HFFc6 (cell line): ENCODE measurements around the gene BAIAP2L1. TPM values are rescaled to one million over a fixed set of nuclear protein-coding genes. Genes with fewer than 3 reads are reported as not detected.

Experiments used
- DNase-seq: peaks from one replicate; pipeline ENCODE4 v3.0.0-alpha.2; 2018
- H3K27ac Mint-ChIP-seq: 2 replicates; pipeline ENCODE4 v1.8.0; 2020; ENCODE audit warnings: mild to moderate bottlenecking, mixed read lengths
- H3K27me3 Mint-ChIP-seq: 2 replicates; pipeline ENCODE4 v1.8.0; 2021; ENCODE audit warnings: mild to moderate bottlenecking, moderate library complexity, mixed read lengths; ENCODE audit not compliant: insufficient read depth
- H3K36me3 Mint-ChIP-seq: 2 replicates; pipeline ENCODE4 v1.8.0; 2021; ENCODE audit warnings: low read depth, mixed read lengths
- H3K4me1 Mint-ChIP-seq: 2 replicates; pipeline ENCODE4 v1.8.0; 2020; ENCODE audit warnings: low read depth, mixed read lengths
- H3K4me3 Mint-ChIP-seq: 2 replicates; pipeline ENCODE4 v1.8.0; 2020; ENCODE audit warnings: mild to moderate bottlenecking, moderate library complexity, mixed read lengths
- H3K9me3 Mint-ChIP-seq: 2 replicates; pipeline ENCODE4 v1.8.0; 2020; ENCODE audit warnings: mild to moderate bottlenecking, mixed read lengths
- total RNA-seq, 6 experiments: library from RNA; stranded (reverse); fragmentation: NEBNext Ultra II Directional; extraction: Animal tissue kit (Norgen Biotek cat#: 25700); gene quantifications; 2 replicates in 1 of 6; 3 replicates in 5 of 6; pipeline ENCODE4 v1.2.3, GENCODE V29; 2021
- TF ChIP-seq, protein P1 (sequence below): fragments of 200-600 bp; sonication (generic); IDR thresholded peaks from 2 replicates; pipeline ENCODE4 v1.5.0; 2021; ENCODE audit warnings: antibody characterized with exemption, mild to moderate bottlenecking

The BAIAP2L1 gene
- total RNA-seq, 6 experiments from 2014 or later, result 12.9 to 17.5 (median 14.2) TPM

DNA sequence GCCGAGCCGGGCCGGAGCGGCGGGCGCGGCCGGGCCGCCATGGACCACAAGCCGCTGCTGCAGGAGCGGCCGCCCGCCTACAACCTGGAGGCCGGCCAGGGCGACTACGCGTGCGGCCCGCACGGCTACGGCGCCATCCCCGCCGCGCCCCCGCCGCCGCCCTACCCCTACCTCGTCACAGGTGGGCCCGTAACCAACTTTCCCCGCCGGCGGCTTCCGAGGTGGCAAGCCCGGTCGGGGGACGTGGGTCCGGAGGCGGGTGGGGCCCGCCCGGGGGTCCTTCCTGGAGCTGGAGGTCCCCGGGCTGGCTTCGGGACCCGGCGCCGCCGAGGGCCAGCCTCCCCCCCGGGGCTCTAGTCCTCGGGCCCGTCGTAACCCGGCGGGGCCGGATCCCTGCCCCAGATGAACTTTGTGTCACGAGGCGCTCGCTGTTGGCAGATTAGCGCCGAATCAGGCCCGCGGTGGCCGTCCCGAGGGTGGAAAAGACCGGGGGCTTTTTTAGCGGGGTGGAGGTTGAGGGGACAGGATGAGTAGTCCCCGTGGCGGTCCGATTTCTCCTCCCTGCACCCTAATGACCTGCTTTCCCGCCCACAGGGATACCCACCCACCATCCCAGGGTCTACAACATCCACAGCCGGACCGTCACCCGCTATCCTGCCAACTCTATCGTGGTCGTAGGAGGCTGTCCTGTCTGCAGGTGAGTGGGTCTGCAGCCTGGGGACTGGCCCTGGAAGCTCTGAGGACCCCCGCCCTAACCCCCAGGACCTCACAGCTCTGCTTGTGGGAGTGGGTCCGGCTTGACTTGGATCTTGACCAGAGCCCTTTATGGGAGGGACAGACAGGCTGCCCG is 118.9 kb downstream of the BAIAP2L1 start:
- Mint-ChIP-seq H3K4me1 (peaks cover 56% of the 10 kb centered on the region), H3K4me3 (peak overlapping the region; percentile 96), H3K9me3 (no peaks in the 10 kb centered on the region), H3K27me3 (peaks cover 16% of the 10 kb centered on the region), H3K27ac (peak overlapping the region; percentile 99), H3K36me3 (peaks cover 30% of the 10 kb centered on the region)
- no peak for DNase-seq
- TF ChIP-seq, protein P1, sequence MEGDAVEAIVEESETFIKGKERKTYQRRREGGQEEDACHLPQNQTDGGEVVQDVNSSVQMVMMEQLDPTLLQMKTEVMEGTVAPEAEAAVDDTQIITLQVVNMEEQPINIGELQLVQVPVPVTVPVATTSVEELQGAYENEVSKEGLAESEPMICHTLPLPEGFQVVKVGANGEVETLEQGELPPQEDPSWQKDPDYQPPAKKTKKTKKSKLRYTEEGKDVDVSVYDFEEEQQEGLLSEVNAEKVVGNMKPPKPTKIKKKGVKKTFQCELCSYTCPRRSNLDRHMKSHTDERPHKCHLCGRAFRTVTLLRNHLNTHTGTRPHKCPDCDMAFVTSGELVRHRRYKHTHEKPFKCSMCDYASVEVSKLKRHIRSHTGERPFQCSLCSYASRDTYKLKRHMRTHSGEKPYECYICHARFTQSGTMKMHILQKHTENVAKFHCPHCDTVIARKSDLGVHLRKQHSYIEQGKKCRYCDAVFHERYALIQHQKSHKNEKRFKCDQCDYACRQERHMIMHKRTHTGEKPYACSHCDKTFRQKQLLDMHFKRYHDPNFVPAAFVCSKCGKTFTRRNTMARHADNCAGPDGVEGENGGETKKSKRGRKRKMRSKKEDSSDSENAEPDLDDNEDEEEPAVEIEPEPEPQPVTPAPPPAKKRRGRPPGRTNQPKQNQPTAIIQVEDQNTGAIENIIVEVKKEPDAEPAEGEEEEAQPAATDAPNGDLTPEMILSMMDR, result no peak

DNA sequence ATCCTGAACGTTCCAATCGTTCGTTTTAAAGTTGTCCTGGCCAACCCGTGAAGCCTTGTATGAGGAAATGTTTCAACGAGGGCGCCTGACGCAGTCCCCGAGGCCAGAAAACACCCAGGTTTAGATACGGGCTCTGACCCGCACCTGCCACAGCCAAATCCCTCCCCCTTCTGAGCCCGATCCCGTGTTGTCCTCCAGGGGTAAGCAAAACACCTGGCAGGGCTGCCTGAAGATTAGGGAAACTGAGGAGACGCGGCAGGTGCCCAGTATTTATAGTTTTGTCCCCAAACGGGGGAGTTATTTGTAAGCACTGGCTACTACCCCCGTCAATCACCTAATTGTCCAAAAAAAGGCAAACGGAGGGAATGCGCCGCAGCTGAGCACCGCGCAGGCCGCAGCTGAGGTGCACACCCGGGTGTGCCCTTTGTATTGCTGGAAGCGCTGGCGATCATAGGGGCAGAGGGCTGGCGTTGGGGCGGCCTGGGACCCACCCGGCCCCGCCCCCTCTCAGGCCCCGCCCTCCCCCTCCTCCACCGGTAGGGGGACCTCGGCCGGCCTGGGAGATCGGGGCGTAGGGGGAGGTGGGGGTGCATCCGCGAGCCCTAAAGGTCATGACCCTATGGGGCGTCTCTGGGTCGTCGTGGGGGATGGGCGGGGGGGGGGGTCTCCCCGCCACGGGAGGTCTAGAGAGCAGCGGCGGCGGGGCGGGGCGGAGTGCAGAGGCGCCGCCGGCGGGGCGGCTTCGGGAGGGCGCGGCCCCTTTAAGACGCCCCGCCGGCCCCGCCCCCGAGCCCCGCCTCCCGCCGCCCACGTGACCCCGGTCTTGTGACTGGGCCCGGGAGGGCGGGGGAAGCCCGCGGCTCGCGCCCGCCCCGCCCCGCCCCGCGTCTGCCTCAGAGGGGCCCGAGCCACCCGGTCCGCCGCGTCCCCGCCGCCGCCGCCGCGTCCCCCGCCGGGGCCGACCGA is 119.8 kb downstream of the BAIAP2L1 start, which contains the start of gene BRI3:
BRI3 (plus strand) TSS at position 896 of the 966 bp plus-strand sequence. CDS start 110 bp downstream, outside the sequence.
- H3K9me3 Mint-ChIP-seq, result no peaks in the 10 kb centered on the region
- H3K27ac Mint-ChIP-seq, result peak within 1 kb of the TSS; percentile 99
- peak; percentile 45 for DNase-seq
- H3K27me3 Mint-ChIP-seq, result peaks cover 14% of the 10 kb centered on the region
- H3K4me1 Mint-ChIP-seq, result peaks cover 54% of the 10 kb centered on the region
- TF ChIP-seq, protein P1, result peak; percentile 79
- H3K36me3 Mint-ChIP-seq, result peaks cover 24% of the 10 kb centered on the region
- peak within 1 kb of the TSS; percentile 96 for H3K4me3 Mint-ChIP-seq

DNA sequence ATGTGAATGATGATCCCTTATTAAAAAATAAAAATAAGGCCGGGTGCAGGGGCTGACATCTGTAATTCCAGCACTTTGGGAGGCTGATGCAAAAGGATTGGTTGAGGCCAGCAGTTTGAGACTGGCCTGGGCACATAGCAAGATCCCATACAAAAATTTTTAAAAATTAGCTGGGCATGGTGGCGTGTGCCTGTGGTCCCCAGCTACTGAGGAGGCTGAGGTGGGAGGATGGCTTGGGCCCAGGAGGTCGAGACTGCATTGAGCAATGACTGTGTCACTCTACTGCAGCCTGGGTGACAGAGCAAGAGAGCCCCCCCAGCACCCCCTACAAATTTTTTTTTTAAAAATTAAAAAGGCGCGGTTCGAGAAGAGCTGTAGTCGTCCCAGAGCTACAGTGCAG is 120.6 kb downstream of the BAIAP2L1 start:
- peaks cover 14% of the 10 kb centered on the region for H3K27me3 Mint-ChIP-seq
- TF ChIP-seq, protein P1, result no peak
- H3K9me3 Mint-ChIP-seq, result no peaks in the 10 kb centered on the region
- DNase-seq, result no peak
- peak overlapping the region; percentile 79 for H3K4me3 Mint-ChIP-seq
- H3K27ac Mint-ChIP-seq, result no peak overlapping the region; the same call in 1 of the 2 replicates
- H3K4me1 Mint-ChIP-seq, result peaks cover 52% of the 10 kb centered on the region
- peaks cover 23% of the 10 kb centered on the region for H3K36me3 Mint-ChIP-seq

DNA sequence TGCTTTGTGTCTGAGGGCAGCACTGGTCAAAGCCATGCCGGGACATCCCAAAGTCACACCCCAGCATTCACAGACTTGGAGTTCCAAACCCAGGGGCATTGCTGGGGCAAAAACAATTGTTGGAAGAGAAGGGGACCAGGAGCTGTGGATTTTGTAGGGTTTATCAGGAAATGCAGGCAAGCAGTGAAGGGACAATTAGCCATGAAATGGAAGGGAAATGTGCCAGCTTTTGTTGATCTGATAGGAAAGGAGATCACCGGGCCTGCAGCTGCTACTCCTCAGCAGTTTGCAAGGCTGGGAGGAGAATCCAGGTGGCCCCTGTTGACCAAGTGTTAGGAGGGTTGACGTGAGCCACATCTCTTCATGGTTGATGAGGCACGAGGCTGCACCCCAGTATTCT is 122.0 kb downstream of the BAIAP2L1 start:
- peaks cover 13% of the 10 kb centered on the region for H3K36me3 Mint-ChIP-seq
- TF ChIP-seq, protein P1, result no peak
- no peak overlapping the region for H3K4me3 Mint-ChIP-seq
- no peak for DNase-seq
- no peaks in the 10 kb centered on the region for H3K9me3 Mint-ChIP-seq
- peaks cover 39% of the 10 kb centered on the region for H3K4me1 Mint-ChIP-seq
- H3K27me3 Mint-ChIP-seq, result peaks cover 7% of the 10 kb centered on the region
- no peak overlapping the region for H3K27ac Mint-ChIP-seq

DNA sequence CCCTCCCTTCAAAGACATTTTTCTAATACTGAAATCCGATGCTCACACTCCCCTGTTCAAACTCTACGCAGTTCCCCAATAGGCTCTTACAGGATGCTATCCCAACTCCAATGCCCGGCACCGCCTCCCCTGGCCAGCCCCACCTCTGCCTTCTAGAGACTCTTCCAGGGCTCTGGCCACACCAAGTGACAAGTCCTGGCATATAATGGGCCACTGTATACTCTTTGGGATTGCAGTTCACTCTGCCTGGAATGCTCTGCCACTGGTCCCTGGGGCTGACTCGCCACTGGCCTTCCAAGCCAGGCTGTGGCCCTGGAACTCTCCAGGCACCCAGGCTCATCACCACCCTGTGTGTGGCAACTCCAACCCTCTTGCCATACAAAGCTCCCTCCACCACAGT is 122.5 kb downstream of the BAIAP2L1 start:
- Mint-ChIP-seq H3K27me3 (peaks cover 7% of the 10 kb centered on the region), H3K27ac (no peak overlapping the region), H3K9me3 (no peaks in the 10 kb centered on the region), H3K4me3 (no peak overlapping the region), H3K36me3 (peaks cover 13% of the 10 kb centered on the region), H3K4me1 (peaks cover 33% of the 10 kb centered on the region)
- TF ChIP-seq, protein P1, result no peak
- DNase-seq, result no peak
